B cell (primary cell): ENCODE measurements around the gene RBP2. TPM values are rescaled to one million over a fixed set of nuclear protein-coding genes. Genes with fewer than 3 reads are reported as not detected.

Experiments
- ATAC-seq: fragments of 200-7000 bp; cut with Tn5 transposase; one replicate; pipeline ENCODE4 v1.10.0; 2021; ENCODE audit warnings: low read depth, mild to moderate bottlenecking, moderate number of reproducible peaks, moderate library complexity
- CTCF ChIA-PET: fragments of 350-600 bp; sonication (Branson Sonifier 250); formaldehyde crosslinking; loops from one replicate; lab custom pipeline; 2021; ENCODE audit warnings: antibody characterized with exemption, inconsistent platforms; lab: Charles Lee
- POLR2A ChIA-PET: fragments of 350-600 bp; sonication (Branson Sonifier 250); formaldehyde crosslinking; loops from one replicate; lab custom pipeline; 2021; ENCODE audit warnings: antibody characterized with exemption; lab: Charles Lee
- DNase-seq: peaks from one replicate; pipeline ENCODE4 v3.0.0; 2013
- H2AFZ ChIP-seq: 2 replicates; pipeline ENCODE4 v1.6.1; 2012; ENCODE audit warnings: mild to moderate bottlenecking, low read depth, low read length; ENCODE audit not compliant: insufficient read depth, poor library complexity, severe bottlenecking
- H3K27ac ChIP-seq, 2 donors: 1 replicate in 1 of 2; 2 replicates in 1 of 2; pipeline ENCODE4 v1.5.1; 2012 to 2013; ENCODE audit warnings: low read length in 2 of 2, mild to moderate bottlenecking in 2 of 2, moderate library complexity in 1 of 2
- H3K27me3 ChIP-seq, 4 experiments: fragments of 200-600 bp in 1 of 4; sonication (generic) in 1 of 4; replicated peaks in 1 of 4; 1 replicate in 2 of 4; 2 replicates in 2 of 4; pipeline versions ENCODE4 v1.6.1 to v1.7.0; 2013 to 2016; ENCODE audit warnings: low read length in 3 of 4, mild to moderate bottlenecking in 2 of 4, mixed read lengths in 1 of 4, moderate library complexity in 1 of 4; ENCODE audit not compliant: insufficient read depth in 4 of 4, control insufficient read depth in 3 of 4; ENCODE audit errors: control extremely low read depth in 1 of 4
- H3K36me3 ChIP-seq, 2 experiments: replicated peaks in 1 of 2; 1 replicate in 1 of 2; 2 replicates in 1 of 2; pipeline versions ENCODE4 v1.6.1 to v1.7.1; 2013; ENCODE audit warnings: low read length in 1 of 2; ENCODE audit not compliant: insufficient read depth in 2 of 2, control insufficient read depth in 1 of 2; ENCODE audit errors: control extremely low read depth in 1 of 2, extremely low read depth in 1 of 2
- H3K4me1 ChIP-seq, 2 donors: fragments of 200-600 bp in 1 of 2; sonication (generic) in 1 of 2; 1 replicate in 1 of 2; 2 replicates in 1 of 2; pipeline versions ENCODE4 v1.5.1 to v1.6.1; 2013 to 2017; ENCODE audit warnings: low read length in 2 of 2; ENCODE audit not compliant: control insufficient read depth in 2 of 2, insufficient read depth in 2 of 2
- H3K4me2 ChIP-seq: replicated peaks from 2 replicates; pipeline ENCODE3; 2012; ENCODE audit warnings: mild to moderate bottlenecking, low read depth, low read length; ENCODE audit not compliant: poor library complexity, severe bottlenecking
- H3K4me3 ChIP-seq, 5 experiments: fragments of 200-600 bp in 1 of 5; sonication (generic) in 1 of 5; 1 replicate in 3 of 5; 2 replicates in 2 of 5; pipeline versions ENCODE4 v1.5.1 to v1.7.0; 2011 to 2016; ENCODE audit warnings: low read length in 4 of 5, mild to moderate bottlenecking in 4 of 5, low read depth in 2 of 5, control low read depth in 1 of 5, moderate library complexity in 1 of 5; ENCODE audit not compliant: insufficient read depth in 1 of 5; ENCODE audit errors: control extremely low read depth in 1 of 5, extremely low read depth in 1 of 5
- H3K79me2 ChIP-seq: fragments of 200-600 bp; sonication (generic); one replicate; pipeline ENCODE4 v1.6.0; 2016; ENCODE audit warnings: low read length; ENCODE audit not compliant: control insufficient read depth, insufficient read depth
- H3K9ac ChIP-seq: fragments of 200-600 bp; sonication (generic); 2 replicates; pipeline ENCODE4 v1.6.1; 2017; ENCODE audit warnings: mild to moderate bottlenecking, low read length, moderate library complexity
- H3K9me3 ChIP-seq, 3 donors: one replicate each; pipeline versions ENCODE4 v1.6.1 to v1.7.1; 2013; ENCODE audit warnings: low read length in 2 of 3; ENCODE audit not compliant: control insufficient read depth in 2 of 3, insufficient read depth in 1 of 3; ENCODE audit errors: control extremely low read depth in 1 of 3
- H4K20me1 ChIP-seq: 2 replicates; pipeline ENCODE4 v1.6.0; 2012; ENCODE audit warnings: mild to moderate bottlenecking, low read length; ENCODE audit not compliant: insufficient read depth, control insufficient read depth, poor library complexity, severe bottlenecking
- H3K27ac Mint-ChIP-seq: one replicate; pipeline ENCODE4 v1.8.0; 2021; ENCODE audit warnings: mixed read lengths
- H3K27me3 Mint-ChIP-seq: one replicate; pipeline ENCODE4 v1.8.0; 2021; ENCODE audit warnings: mixed read lengths
- H3K4me1 Mint-ChIP-seq: one replicate; pipeline ENCODE4 v1.8.0; 2021; ENCODE audit warnings: mixed read lengths
- H3K4me3 Mint-ChIP-seq: one replicate; pipeline ENCODE4 v1.8.0; 2021; ENCODE audit warnings: mixed read lengths
- H3K9me3 Mint-ChIP-seq: one replicate; pipeline ENCODE4 v1.8.0; 2022; ENCODE audit warnings: mixed read lengths; ENCODE audit not compliant: insufficient read depth
- CTCF ChIP-seq: fragments of 200-600 bp; IDR thresholded peaks from one replicate; pipeline ENCODE4 v1.8.0; 2022; ENCODE audit warnings: antibody characterized with exemption, mild to moderate bottlenecking
- EZH2 ChIP-seq: IDR thresholded peaks from 2 replicates; pipeline ENCODE4 v1.6.1; 2012; ENCODE audit warnings: borderline replicate concordance, low read depth, mild to moderate bottlenecking, moderate library complexity, low read length; ENCODE audit not compliant: insufficient read depth, poor library complexity, severe bottlenecking
- WGBS: methylation state at CpG from one replicate; pipeline ENCODE4 v1.1.5; 2013; ENCODE audit warnings: missing lambda C conversion rate; ENCODE audit not compliant: insufficient coverage; 5-methylcytosine and 5-hydroxymethylcytosine counted together
- intact Hi-C: fragments of 100-400 bp; cut with micrococcal nuclease; formaldehyde crosslinking; loops from one replicate; pipeline ENCODE4 v1.10.0; 2022
- polyA plus RNA-seq: library from polyadenylated mRNA; depleted of rRNA; stranded (reverse); fragments of >200 nt; gene quantifications from 2 replicates; pipeline ENCODE4 v1.2.3, GENCODE V29; 2012
- total RNA-seq, 2 donors: library from RNA; stranded (reverse); fragments of 120-200 nt in 1 of 2; gene quantifications; 1 replicate in 1 of 2; 2 replicates in 1 of 2; pipeline versions ENCODE4 v1.2.3 to v1.2.4, GENCODE V29; 2013 to 2022

The RBP2 gene
- total and polyA plus RNA-seq, 2 donors (not counting 1 experiment from before 2014, with no cell fraction given): not detected

DNA sequence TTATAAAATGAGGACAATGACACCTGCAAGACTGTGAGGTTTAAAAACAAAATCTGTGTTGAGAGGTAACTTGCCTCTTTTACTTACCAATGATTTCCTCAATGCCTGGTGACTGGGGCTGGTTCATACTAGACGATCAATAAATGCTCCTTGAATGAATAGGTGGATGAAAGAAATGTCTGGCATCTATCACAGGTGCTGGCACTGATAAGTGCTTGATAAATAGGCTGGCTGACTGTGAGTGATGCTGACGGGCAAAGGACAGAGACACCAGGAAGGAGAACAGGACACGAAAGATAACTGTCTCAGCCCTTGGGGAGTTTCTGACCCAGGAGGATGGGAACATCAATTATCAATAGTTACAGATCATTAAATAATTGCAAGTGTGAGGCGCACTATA is 31.9 kb downstream of the RBP2 start:
- no peaks in the 10 kb centered on the region for H4K20me1 ChIP-seq
- H3K36me3 ChIP-seq: no peaks in the 10 kb centered on the region
- Mint-ChIP-seq H3K27ac (no peak overlapping the region), H3K27me3 (no peaks in the 10 kb centered on the region), H3K9me3 (no peaks in the 10 kb centered on the region), H3K4me3 (no peak overlapping the region), H3K4me1 (no peaks in the 10 kb centered on the region)
- H3K4me2 ChIP-seq: no peak overlapping the region
- H3K4me1 ChIP-seq: no peaks in the 10 kb centered on the region
- no peaks in the 10 kb centered on the region for H3K79me2 ChIP-seq
- no peaks in the 10 kb centered on the region for H3K27me3 ChIP-seq
- CTCF ChIA-PET: no interaction called here
- no peak overlapping the region for H3K9ac ChIP-seq
- intact Hi-C loops: no loop called here
- no peak overlapping the region for H3K27ac ChIP-seq
- no peak for TF ChIP-seq CTCF
- TF ChIP-seq EZH2: no peak
- ATAC-seq: no peak
- no peak overlapping the region for H2AFZ ChIP-seq
- H3K4me3 ChIP-seq: no peak overlapping the region
- H3K9me3 ChIP-seq: no peaks in the 10 kb centered on the region
- no peak for DNase-seq
- 80% methylated on average over 2 of the region's 4 CpGs for WGBS
- POLR2A ChIA-PET: no interaction called here

- 91% methylated on average over 6 of the region's 7 CpGs for WGBS
- no peak overlapping the region for H3K4me2 ChIP-seq
- H3K4me1 ChIP-seq: no peaks in the 10 kb centered on the region
- H3K4me1 Mint-ChIP-seq: no peaks in the 10 kb centered on the region
- DNase-seq (no peak), ATAC-seq (no peak)
- no peaks in the 10 kb centered on the region for H3K79me2 ChIP-seq
- TF ChIP-seq CTCF: no peak
- TF ChIP-seq EZH2: no peak
- no peak overlapping the region for H3K4me3 Mint-ChIP-seq
- H3K27me3 Mint-ChIP-seq: no peaks in the 10 kb centered on the region
- no peak overlapping the region for H3K27ac Mint-ChIP-seq
- H3K27ac ChIP-seq: no peak overlapping the region
- no peaks in the 10 kb centered on the region for H3K27me3 ChIP-seq
- H3K9me3 ChIP-seq: no peaks in the 10 kb centered on the region
- no peaks in the 10 kb centered on the region for H3K36me3 ChIP-seq
- no peaks in the 10 kb centered on the region for H3K9me3 Mint-ChIP-seq
- CTCF ChIA-PET: no interaction called here
- no peak overlapping the region for H3K9ac ChIP-seq
- no peak overlapping the region for H3K4me3 ChIP-seq
- no peak overlapping the region for H2AFZ ChIP-seq
- H4K20me1 ChIP-seq: no peaks in the 10 kb centered on the region
- POLR2A ChIA-PET: no interaction called here
- intact Hi-C loops: no loop called here
Measured at GRCh38 chr3:139443186-139443585, 33.1 kb downstream of the RBP2 start.
